BLaER1 (cell line): ENCODE data around the gene CD7.

Experiments
- H3K27ac ChIP-seq: shearing (Covaris generic); formaldehyde crosslinking; 2 replicates; pipeline ENCODE4 v1.8.1; 2022
- H3K27me3 ChIP-seq: shearing (Covaris generic); formaldehyde crosslinking; 2 replicates; pipeline ENCODE4 v1.8.1; 2022
- H3K36me3 ChIP-seq: shearing (Covaris generic); formaldehyde crosslinking; 2 replicates; pipeline ENCODE4 v1.8.1; 2022
- H3K4me1 ChIP-seq: shearing (Covaris generic); formaldehyde crosslinking; 2 replicates; pipeline ENCODE4 v1.8.1; 2022
- H3K4me2 ChIP-seq: shearing (Covaris generic); formaldehyde crosslinking; 2 replicates; pipeline ENCODE4 v1.8.1; 2022
- H3K4me3 ChIP-seq: shearing (Covaris generic); formaldehyde crosslinking; 2 replicates; pipeline ENCODE4 v1.8.1; 2022
- H3K9ac ChIP-seq: shearing (Covaris generic); formaldehyde crosslinking; 2 replicates; pipeline ENCODE4 v1.8.1; 2022
- H3K9me3 ChIP-seq: shearing (Covaris generic); formaldehyde crosslinking; 2 replicates; pipeline ENCODE4 v1.8.1; 2022
- H4K20me1 ChIP-seq: shearing (Covaris generic); formaldehyde crosslinking; 2 replicates; pipeline ENCODE4 v1.8.1; 2022
- Cebpa-rat ChIP-seq: shearing (Covaris generic); IDR thresholded peaks from 2 replicates; pipeline ENCODE4 v1.8.1; 2022

The CD7 gene

GRCh38 chr17:82292251-82293154 is 24.9 kb downstream of the CD7 start:
- Histone ChIP-seq H3K9me3 (peaks cover 2% of the 10 kb centered on the region), H3K27ac (peak overlapping the region; percentile 99), H3K4me2 (peak overlapping the region; percentile 85), H3K4me1 (peaks cover 85% of the 10 kb centered on the region), H3K4me3 (peak overlapping the region; percentile 83), H4K20me1 (no peaks in the 10 kb centered on the region), H3K36me3 (no peaks in the 10 kb centered on the region), H3K9ac (peak overlapping the region; percentile 96), H3K27me3 (no peaks in the 10 kb centered on the region)
- TF ChIP-seq Cebpa-rat, result no peak

- peak overlapping the region; percentile 83 for H3K4me3 ChIP-seq
- H3K4me1 ChIP-seq, result peaks cover 85% of the 10 kb centered on the region
- no peaks in the 10 kb centered on the region for H3K36me3 ChIP-seq
- H3K4me2 ChIP-seq, result peak overlapping the region; percentile 85
- peak overlapping the region; percentile 96 for H3K9ac ChIP-seq
- peaks cover 6% of the 10 kb centered on the region for H3K9me3 ChIP-seq
- peak overlapping the region; percentile 99 for H3K27ac ChIP-seq
- H4K20me1 ChIP-seq, result no peaks in the 10 kb centered on the region
- no peak for TF ChIP-seq Cebpa-rat
- H3K27me3 ChIP-seq, result no peaks in the 10 kb centered on the region
Measured at GRCh38 chr17:82291582-82292250, 25.7 kb downstream of the CD7 start.

DNA sequence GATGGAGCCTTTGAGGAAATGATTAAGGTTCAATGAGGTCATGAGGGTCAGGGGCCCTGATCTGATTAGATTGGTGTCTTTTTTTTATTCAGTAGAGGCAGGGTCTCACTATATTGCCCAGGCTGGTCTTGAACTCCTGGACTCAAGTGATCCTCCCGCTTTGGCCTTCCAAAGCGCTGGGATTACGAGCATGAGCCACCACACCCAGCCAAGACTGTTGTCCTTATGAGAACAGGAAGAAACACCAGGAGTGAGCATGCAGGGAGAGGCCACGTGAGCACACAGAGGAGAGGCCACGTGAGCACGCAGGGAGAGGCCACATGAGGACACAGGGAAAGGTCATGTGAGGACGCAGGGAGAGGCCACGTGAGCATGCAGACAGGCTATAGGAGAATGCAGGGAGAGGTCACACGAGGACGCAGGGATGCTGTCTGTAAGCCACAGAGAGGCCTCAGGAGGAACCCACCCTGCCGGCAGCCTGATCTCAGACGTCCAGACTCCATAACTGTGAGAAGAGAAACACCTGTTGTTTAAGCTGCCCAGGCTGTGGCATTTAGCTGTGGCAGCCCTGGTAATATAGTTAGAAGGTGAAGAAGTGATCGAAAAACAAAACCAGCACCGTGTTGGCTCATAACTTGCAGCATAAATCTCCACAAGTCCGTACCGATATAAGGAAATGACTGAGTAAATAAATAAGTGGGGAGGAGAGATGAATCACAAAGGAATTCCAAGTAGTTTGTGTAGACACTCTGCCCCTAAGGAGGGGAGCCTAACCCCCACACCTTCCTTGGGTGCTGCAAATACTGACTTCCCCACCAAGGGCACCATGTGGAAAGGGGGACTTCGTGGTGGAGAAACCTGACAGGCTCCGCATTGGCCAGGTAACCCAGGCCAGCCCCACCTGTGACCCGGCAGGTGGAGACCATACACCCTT is 29.3 kb downstream of the CD7 start:
- Histone ChIP-seq H3K9me3 (peaks cover 6% of the 10 kb centered on the region), H3K4me2 (peak overlapping the region; percentile 49; the same call in 1 of the 2 replicates), H3K9ac (no peak overlapping the region), H3K36me3 (no peaks in the 10 kb centered on the region), H3K4me1 (peaks cover 56% of the 10 kb centered on the region), H3K27me3 (no peaks in the 10 kb centered on the region), H3K27ac (peak overlapping the region; percentile 1; the same call in 1 of the 2 replicates), H4K20me1 (no peaks in the 10 kb centered on the region), H3K4me3 (no peak overlapping the region)
- TF ChIP-seq Cebpa-rat, result no peak

DNA sequence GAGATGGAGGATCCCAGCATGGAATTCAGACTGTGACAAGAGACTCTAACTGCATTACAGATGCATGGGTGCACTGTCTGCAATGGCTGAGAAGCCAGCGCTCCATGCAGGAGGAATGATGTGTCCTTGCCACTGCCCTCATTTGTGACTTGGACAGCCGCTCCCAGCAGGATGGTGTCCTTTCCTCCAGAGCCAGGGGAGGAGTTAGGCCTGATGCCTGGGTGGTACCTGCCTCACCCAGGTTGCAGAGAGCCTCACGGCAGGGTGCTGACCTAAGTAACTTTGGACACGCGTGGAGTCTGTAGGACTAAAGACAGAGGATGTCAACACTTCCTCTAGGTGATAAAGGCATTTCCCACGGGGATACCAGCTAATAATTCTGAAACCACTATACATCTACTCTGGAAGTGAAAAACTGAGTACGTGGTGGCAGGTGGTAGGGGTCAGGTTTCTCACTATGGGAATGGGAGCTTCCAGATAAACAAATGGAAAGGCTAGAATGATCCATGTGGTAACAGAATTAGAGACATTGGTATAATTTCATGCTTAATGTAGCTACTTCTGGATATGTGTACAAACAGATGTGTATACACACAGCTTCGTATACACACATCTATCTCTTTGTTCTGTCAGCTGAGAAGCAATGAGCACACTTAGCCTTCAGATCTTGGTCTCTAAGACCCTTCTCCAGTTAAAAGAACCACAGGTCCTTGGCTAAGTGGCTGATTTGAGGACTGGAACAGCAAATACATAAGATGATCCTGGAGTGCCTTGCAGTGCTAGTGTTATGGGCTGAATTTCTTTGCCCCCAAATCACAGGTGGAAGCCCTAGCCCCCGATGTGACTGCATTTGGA is 30.2 kb downstream of the CD7 start:
- no peak overlapping the region for H3K4me3 ChIP-seq
- H3K27me3 ChIP-seq, result no peaks in the 10 kb centered on the region
- H4K20me1 ChIP-seq, result no peaks in the 10 kb centered on the region
- TF ChIP-seq Cebpa-rat, result no peak
- no peak overlapping the region for H3K9ac ChIP-seq
- no peaks in the 10 kb centered on the region for H3K36me3 ChIP-seq
- peaks cover 6% of the 10 kb centered on the region for H3K9me3 ChIP-seq
- no peak overlapping the region for H3K27ac ChIP-seq
- peaks cover 58% of the 10 kb centered on the region for H3K4me1 ChIP-seq
- peak overlapping the region; percentile 49 for H3K4me2 ChIP-seq

- Histone ChIP-seq H3K27ac (no peak overlapping the region), H3K9me3 (peaks cover 6% of the 10 kb centered on the region), H3K9ac (no peak overlapping the region), H4K20me1 (no peaks in the 10 kb centered on the region), H3K4me1 (peaks cover 51% of the 10 kb centered on the region), H3K4me3 (no peak overlapping the region), H3K4me2 (no peak overlapping the region), H3K36me3 (no peaks in the 10 kb centered on the region), H3K27me3 (no peaks in the 10 kb centered on the region)
- TF ChIP-seq Cebpa-rat, result no peak
Measured at GRCh38 chr17:82285141-82285540, 32.3 kb downstream of the CD7 start.

DNA sequence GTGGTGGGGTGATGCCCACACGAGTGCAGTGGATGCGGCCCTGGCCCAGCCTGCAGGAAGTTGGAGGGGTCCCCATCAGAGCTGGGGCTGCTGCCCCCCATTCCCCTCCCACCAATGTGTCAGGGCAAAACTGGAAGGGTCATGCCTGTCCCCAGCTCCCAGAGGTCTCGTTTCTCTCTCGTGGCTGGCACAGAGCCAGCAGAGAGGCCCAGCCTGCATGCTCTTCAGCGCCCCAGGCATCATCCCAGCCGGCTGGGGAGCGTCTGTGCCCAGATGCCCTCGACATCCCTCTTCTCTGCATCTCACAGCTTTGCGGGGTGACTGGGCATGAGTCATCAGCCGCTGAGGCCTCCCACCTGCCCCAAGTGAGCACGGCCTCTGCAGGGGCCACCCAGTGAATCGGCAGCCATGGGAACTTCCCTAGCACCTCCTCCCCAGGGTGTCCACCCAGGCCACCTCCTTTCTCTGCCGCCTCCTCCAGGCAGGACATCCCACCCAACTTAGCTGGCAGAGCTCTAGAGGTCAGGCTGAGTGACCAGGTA is 34.1 kb downstream of the CD7 start:
- Histone ChIP-seq H3K4me2 (no peak overlapping the region; the same call in 1 of the 2 replicates), H3K36me3 (no peaks in the 10 kb centered on the region), H3K9me3 (peaks cover 6% of the 10 kb centered on the region), H3K27me3 (no peaks in the 10 kb centered on the region), H3K4me1 (peaks cover 45% of the 10 kb centered on the region), H3K9ac (no peak overlapping the region), H3K27ac (peak overlapping the region; percentile 23; the same call in 1 of the 2 replicates), H3K4me3 (no peak overlapping the region), H4K20me1 (no peaks in the 10 kb centered on the region)
- no peak for TF ChIP-seq Cebpa-rat

GRCh38 chr17:82282239-82283207 is 34.9 kb downstream of the CD7 start:
- Histone ChIP-seq H3K27me3 (no peaks in the 10 kb centered on the region), H3K36me3 (no peaks in the 10 kb centered on the region), H3K4me3 (no peak overlapping the region), H3K4me2 (no peak overlapping the region), H3K9ac (no peak overlapping the region), H3K4me1 (peaks cover 38% of the 10 kb centered on the region), H3K27ac (no peak overlapping the region), H3K9me3 (peaks cover 5% of the 10 kb centered on the region), H4K20me1 (no peaks in the 10 kb centered on the region)
- no peak for TF ChIP-seq Cebpa-rat
